HG03460 (cell line): ENCODE results near the gene SLX4IP.

Source experiments
- ATAC-seq: cut with Tn5 transposase; IDR thresholded peaks from one replicate; pipeline ENCODE4 v1.9.1; 2021; ENCODE audit not compliant: unreplicated experiment

The SLX4IP gene

GRCh38 chr20:10547276-10548114 is 112.4 kb downstream of the SLX4IP start:
- ATAC-seq, result no peak

DNA sequence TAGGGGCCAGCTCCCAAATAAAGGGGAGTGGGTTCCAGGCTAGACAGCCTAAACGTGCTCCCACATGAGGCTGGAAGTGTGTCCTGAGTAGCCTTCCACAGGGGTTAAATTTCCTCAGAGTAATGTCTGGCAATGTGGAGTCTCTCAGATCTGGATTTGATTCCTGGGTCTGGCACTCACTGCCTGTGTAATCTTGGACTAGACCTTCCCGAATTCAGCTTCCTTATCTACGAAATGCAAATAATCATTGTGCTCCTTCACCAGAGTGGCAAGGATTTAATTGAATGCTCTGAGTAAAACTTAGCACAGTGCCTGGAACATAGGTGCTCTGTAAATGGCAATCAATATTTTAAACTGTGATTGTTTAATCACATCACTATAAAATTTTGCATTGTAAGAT is 114.4 kb downstream of the SLX4IP start:
- ATAC-seq, result no peak

DNA sequence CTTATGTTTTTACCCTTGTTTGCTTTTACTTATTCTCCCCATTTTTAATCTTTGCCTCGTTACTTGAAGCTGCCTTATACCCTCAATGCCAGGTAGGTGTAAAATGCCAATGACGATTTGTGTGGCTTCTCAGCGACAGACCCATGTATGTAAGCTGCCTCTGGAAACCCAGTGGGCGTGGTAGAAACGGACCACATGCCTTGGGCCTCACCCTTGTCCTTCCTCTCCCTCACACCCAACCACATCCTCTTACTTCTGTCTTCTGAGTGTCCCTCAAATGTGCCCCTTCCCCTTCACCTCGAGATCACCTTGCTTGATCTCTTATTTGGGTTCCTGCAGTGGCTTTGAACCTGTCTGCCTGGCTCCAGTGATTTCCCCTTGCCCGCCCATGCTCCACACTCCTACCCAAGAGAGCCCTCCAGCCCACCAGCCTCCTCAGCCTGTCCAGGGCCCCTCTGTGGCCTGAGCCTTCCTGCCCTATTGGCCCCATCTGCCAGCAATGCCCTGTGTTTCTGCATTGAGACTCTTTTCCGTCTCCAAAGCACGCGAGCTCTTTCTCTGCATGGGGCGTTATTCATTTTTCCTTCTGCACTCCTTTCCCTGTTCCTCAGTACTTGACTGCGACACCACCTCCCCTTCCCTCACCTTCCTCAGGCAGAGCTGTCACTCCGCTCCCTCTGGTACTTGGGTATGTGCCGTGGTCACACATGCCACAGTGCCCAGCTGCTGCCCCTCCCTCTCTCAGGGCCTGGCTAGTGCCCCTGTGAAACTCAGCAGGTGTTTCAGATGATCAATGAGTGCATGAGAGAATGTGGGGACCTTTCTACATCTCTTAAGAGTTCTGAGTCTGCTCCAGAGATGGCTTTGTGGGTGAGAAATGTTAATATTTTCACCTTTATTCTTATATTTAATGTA is 115.4 kb downstream of the SLX4IP start:
- no peak for ATAC-seq

DNA sequence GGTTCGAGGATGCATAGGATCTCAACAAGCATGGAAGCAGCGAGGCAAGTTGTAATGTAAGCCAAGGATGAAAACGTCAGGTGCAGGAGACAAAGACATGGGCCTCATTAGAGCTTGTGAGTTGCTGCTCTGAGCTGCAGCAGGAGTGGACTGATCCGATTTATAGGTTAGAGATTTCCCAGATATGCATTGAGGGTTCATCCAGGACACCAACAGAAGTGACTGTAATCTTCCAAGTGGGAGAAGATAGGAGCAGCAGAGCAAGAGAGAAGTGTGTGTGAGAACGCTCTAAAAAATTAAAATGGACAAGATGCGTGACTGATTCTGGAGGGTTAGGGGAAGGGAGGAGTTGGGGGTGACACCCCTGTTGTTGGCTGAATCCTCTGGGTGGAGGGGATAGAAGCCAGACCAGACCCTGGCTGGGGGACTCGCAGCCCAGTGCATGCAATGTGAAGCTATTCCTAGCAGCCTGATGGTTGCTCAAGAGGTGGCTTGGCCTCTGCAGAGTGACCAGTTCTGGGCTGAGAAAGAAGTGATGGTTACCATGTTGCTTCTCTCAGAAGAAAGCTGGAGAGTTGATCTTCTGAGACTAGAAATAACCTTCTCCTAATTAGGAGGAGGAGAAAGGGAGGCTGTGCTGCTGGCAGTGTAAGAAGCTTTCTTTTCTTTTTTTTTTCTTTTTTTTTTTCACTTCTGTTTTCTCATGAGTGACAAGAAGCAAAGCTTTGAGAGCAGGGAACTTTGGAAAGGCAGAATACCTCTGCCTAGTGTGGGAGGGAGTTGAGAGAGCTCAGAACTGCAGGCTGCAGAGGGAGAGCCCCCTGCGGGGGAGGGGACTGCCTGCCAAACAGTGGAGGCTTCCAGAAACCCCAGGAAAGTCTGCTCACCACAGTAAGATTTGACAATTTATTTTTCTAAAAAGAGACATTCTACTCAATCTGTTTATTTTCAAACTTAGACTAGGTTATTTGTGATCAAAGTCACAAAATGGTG is 116.9 kb downstream of the SLX4IP start:
- no peak for ATAC-seq

GRCh38 chr20:10553326-10553984 is 118.3 kb downstream of the SLX4IP start:
- peak; percentile 59 for ATAC-seq

DNA sequence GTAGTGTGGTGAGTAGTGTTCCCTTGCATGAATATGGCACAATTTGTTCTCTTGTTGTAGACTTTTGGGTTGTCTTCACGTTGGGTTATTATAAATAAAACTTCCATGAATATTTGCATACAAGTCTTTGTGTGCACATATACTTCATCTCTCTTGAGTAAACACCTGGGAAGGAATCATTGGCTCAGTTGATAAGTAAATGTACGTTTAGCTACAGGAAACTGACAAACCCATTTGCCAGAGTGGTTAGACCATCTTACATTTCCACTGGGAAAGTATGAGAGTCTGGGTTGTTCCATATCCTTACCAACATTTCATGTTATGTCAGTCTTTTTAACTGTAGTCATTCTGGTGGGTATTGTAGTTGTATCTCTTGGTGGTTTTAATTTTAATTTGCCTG is 119.2 kb downstream of the SLX4IP start:
- no peak for ATAC-seq

- ATAC-seq, result no peak
Measured at GRCh38 chr20:10555393-10555792, 120.3 kb downstream of the SLX4IP start.

DNA sequence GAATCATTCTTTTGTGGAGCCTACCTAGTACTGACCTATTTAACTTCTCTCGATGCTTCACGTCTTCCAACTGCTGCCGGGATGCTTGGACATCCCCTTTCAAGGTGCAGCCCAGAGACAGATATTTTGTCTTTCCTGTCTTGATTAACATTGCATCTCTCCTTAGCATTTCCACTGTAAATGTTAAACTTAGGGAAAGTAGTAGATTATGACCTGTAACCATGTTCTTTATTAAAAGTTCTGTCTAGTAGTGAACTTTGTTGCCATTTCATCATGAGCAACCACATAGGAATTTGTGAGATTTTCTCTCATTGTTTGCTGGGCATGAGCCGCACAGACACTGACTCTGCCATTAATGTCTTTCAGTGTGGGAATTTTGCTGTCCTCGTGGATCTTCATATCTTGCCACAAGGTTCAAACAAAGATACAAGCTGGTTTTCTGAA is 120.8 kb downstream of the SLX4IP start:
- ATAC-seq, result no peak

DNA sequence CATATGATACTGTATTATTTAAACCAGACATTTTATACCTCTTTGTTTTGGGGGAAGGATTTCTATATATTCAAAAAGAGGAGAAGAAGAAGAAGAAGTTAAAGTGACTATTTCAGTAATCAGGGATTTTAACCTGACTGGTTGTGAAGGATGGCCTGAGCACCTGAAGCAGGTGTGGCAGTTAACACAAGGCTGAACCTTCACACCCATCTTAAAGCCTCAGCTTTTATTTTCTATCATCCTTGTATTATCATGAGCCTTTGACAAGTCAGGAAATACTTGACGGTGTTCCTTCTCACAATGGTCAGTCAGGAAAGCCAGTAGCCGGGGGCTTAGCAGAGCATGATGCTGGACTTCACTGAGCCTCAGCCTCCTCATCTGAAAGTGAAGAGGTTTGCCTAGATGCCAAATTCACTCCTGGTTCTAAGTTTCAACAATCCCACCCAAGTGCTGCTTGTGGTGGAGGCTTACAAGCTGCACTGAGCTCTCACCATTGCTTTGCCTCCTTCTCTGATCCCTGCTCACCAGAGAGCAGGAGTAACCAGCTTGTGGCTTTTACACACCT is 121.5 kb downstream of the SLX4IP start:
- ATAC-seq, result no peak

DNA sequence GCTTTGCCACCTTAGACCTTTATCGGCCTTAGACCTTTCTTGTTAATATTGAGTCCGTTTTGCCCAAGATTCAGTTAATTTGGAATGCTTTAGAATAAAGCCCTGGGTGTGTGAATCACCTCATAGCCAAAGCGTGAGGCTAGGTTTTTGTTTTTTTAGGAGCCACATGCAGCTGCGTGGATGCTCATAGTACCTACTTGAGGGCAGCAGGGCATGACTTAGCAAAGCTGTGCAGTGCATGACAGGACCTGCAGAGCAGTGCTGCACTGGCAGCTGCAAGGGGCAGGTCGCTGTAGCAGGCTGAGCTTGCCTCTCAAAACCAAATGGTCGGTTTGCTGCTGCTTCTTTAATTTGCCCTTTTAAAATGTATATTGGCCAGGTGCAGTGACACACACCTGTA is 122.6 kb downstream of the SLX4IP start:
- ATAC-seq, result no peak

- peak; percentile 87 for ATAC-seq
Measured at GRCh38 chr20:10558635-10559187, 123.6 kb downstream of the SLX4IP start.

GRCh38 chr20:10559266-10559665 is 124.2 kb downstream of the SLX4IP start:
- ATAC-seq, result no peak

GRCh38 chr20:10560686-10561085 is 125.6 kb downstream of the SLX4IP start:
- no peak for ATAC-seq

GRCh38 chr20:10561302-10561701 is 126.2 kb downstream of the SLX4IP start:
- ATAC-seq, result no peak

GRCh38 chr20:10562899-10563298 is 127.8 kb downstream of the SLX4IP start:
- no peak for ATAC-seq

DNA sequence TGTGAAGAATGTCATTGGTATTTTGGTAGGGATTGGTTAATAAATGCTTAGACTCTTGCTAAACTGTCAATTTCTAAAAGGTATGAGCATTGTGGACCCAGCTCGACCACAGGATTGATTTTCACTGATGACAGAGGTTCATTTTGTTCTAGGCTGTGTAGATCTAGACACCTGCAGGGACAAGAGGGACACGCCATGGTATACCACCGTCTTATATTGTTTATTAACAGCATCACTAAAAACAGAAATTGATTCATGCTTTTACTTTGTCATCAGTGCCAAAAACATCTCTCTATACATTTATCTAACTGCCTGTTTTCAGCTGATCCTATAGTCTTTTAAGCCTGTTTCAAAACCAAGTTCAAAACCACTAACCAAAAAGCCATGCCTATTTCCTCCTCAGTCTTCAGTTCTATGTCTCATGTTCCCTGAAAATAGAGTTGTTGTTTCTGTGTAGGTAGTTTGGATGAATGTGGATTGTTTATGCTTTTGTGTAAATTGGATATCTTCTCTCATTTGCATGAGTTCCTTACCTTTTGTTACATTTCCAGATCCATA is 128.9 kb downstream of the SLX4IP start:
- no peak for ATAC-seq

GRCh38 chr20:10565191-10565921 is 130.3 kb downstream of the SLX4IP start:
- no peak for ATAC-seq
